Measurements from ENCODE around the gene FAT1.

Gene FAT1

DNA sequence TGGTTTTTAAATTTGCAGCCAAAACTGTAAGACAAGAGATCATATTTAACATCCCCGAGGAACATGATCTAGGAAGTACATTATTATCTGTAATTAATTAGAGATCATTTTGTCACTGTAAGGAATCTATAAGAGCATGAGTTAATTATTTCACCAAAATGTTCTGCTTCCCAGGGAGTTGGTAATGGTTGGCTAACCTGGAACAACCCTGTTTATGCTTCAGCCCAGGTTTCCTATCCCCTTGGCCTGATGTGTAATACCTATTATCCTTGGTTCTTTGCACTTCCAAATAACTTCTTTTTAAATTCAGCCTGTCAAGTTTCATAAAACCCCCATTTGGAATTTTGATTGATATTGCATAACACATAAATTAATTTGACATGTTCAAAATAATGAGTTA, 161.9 kb downstream of the FAT1 start:
- no peak for DNase-seq (ENCODE audit: low spot score)
- CTCF ChIA-PET = no interaction called here
- no peak overlapping the region for H3K27ac ChIP-seq
- TF ChIP-seq, protein P1, sequence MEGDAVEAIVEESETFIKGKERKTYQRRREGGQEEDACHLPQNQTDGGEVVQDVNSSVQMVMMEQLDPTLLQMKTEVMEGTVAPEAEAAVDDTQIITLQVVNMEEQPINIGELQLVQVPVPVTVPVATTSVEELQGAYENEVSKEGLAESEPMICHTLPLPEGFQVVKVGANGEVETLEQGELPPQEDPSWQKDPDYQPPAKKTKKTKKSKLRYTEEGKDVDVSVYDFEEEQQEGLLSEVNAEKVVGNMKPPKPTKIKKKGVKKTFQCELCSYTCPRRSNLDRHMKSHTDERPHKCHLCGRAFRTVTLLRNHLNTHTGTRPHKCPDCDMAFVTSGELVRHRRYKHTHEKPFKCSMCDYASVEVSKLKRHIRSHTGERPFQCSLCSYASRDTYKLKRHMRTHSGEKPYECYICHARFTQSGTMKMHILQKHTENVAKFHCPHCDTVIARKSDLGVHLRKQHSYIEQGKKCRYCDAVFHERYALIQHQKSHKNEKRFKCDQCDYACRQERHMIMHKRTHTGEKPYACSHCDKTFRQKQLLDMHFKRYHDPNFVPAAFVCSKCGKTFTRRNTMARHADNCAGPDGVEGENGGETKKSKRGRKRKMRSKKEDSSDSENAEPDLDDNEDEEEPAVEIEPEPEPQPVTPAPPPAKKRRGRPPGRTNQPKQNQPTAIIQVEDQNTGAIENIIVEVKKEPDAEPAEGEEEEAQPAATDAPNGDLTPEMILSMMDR (conservative IDR thresholded peaks at IDR 0.05; ENCODE audit: low read depth) = no peak
- POLR2A ChIA-PET (ENCODE audit: low non-redundant PET) = no interaction called here

- ChIA-PET POLR2A (ENCODE audit: low non-redundant PET) (no interaction called here), CTCF (no interaction called here)
- no peak for DNase-seq (ENCODE audit: low spot score)
- H3K27ac ChIP-seq = no peak overlapping the region
- TF ChIP-seq, protein P1 (conservative IDR thresholded peaks at IDR 0.05; ENCODE audit: low read depth) = no peak
Observed at GRCh38 chr4:186560647-186561046, 163.0 kb downstream of the FAT1 start.

DNA sequence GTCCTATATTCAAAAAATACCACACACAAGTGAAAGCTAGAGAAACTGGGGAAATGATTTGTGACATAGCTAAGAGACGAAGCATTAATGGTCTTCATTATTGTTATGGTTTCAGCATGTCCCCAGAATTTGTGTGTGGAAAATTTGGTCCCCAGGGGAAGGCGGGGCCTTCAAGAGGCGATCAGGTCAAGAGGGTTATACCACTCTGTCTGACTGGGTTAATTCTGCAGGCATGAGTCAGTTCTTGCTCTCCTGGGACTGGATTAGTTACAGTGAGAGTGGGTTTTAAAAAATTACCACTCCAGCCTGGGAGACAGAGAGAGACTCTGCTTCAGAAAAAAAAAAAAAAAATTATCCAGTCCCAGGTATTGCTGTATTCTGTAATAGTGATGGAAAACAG, 166.2 kb downstream of the FAT1 start:
- POLR2A ChIA-PET (ENCODE audit: low non-redundant PET) = no interaction called here
- no peak for DNase-seq (ENCODE audit: low spot score)
- CTCF ChIA-PET = no interaction called here
- H3K27ac ChIP-seq = no peak overlapping the region
- TF ChIP-seq, protein P1 (conservative IDR thresholded peaks at IDR 0.05; ENCODE audit: low read depth) = no peak

GRCh38 chr4:186557061-186557460, 166.6 kb downstream of the FAT1 start:
- DNase-seq (ENCODE audit: low spot score) = no peak
- POLR2A ChIA-PET (ENCODE audit: low non-redundant PET) = no interaction called here
- TF ChIP-seq, protein P1 (conservative IDR thresholded peaks at IDR 0.05; ENCODE audit: low read depth) = no peak
- H3K27ac ChIP-seq = no peak overlapping the region
- CTCF ChIA-PET = no interaction called here

DNA sequence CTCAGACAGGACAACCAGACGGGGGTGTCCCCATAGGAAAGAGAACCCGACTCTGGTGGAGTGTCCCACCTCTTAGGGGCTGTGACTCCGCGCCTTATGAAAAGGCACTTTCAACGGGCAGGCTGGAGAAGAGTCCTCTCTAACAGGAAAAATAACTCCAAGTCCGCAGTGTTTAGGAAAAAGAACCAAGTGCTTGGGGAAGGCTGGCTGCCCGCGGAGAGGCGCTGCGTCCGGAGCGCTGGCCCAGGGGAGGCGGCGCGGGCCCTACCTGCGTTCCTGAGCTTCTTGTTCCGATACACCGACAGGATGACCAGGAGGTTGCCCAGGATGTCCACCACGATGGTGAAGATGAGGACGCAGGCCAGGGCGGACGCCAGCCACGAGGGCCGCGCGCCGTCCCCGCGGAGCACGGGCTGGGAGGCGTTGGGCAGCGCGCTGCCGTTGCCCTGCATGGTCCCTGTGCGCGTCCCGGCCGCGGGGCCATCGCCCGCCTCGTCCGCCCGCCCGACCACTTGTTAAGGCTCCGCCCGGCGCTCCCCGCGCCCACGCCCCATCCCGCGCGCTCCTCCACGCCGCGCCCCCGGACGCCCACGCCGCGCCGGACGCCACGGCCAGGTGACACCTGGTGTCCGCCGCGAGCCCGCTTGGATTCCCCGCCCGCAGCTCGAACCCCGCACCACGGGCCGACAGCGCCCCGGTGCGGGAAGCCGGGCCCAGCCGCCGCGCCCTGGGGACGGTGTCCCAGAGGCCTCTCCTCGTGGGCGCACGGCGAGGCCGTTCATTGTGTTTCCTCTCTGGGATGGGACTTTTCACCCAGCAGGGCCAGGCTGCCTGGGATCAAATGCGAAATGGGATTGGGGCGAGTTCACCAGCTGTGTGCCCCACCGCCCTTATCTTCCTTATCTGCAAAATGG, 168.5 kb downstream of the FAT1 start, which contains the start of gene MTNR1A:
TSS of gene MTNR1A (minus strand) at position 654 of the 914 bp plus-strand sequence. CDS start at position 452, 202 bp downstream.
- CTCF ChIA-PET = interaction anchor here (0.6 kb wide), 2 partner anchors 365 to 925 kb away, joined by 3 read pairs; no protein-coding TSS in a partner anchor
- DNase-seq (ENCODE audit: low spot score) = peak; percentile 13
- no peak within 1 kb of the TSS for H3K27ac ChIP-seq
- TF ChIP-seq, protein P1 (conservative IDR thresholded peaks at IDR 0.05; ENCODE audit: low read depth) = peak; percentile 21
- POLR2A ChIA-PET (ENCODE audit: low non-redundant PET) = no interaction called here

DNA sequence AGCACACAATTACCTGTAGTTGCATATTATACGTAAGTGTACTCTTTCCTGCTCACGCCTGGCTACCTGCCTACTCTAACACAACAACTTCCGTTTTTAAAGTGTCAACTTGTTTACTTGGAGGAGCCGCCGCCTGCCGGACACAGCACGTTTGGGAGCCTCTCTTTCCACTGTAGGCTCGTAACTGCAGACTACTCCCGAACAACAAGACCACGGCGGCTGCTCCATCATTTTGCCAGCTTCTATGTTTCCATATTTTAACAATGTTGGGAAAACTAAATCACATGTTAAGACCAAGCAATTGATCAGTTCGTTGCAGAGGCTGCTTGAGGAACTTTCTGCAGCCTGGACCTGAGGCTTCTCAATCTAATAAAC, 169.1 kb downstream of the FAT1 start:
- CTCF ChIA-PET = interaction anchor here (0.6 kb wide), 1 partner anchor 366 kb away, joined by 3 read pairs; no protein-coding TSS in a partner anchor

More for the DNA sequence above, 169.1 kb downstream of the FAT1 start:
- TF ChIP-seq, protein P1 (conservative IDR thresholded peaks at IDR 0.05; ENCODE audit: low read depth) = no peak
- POLR2A ChIA-PET (ENCODE audit: low non-redundant PET) = no interaction called here
- DNase-seq (ENCODE audit: low spot score) = peak; percentile 30
- H3K27ac ChIP-seq = no peak overlapping the region

Measured in RWPE1 (cell line).